Prostate gland (tissue), 2 donors: ENCODE results near the gene MPIG6B.
A peak's percentile ranks its signal among the peaks of the same experiment; 100 is the strongest.

ENCODE experiments used
- POLR2A ChIP-seq: fragments of 450-650 bp; IDR thresholded peaks from one replicate; pipeline ENCODE4 v1.6.1; 2016; ENCODE audit warnings: antibody characterized with exemption, mild to moderate bottlenecking
- POLR2AphosphoS5 ChIP-seq: sonication (generic); formaldehyde crosslinking; IDR thresholded peaks from one replicate; pipeline ENCODE4 v1.6.1; 2017; ENCODE audit warnings: antibody characterized with exemption
- TF ChIP-seq, protein P1 (sequence below), 4 experiments: fragments of 200-600 bp in 2 of 4; fragments of 450-650 bp in 2 of 4; sonication (generic) in 2 of 4; IDR thresholded peaks; 1 replicate in 3 of 4; 2 replicates in 1 of 4; pipeline ENCODE4 v1.5.1; 2016 to 2019; ENCODE audit warnings: antibody characterized with exemption in 4 of 4, mild to moderate bottlenecking in 2 of 4, moderate library complexity in 2 of 4

DNA sequence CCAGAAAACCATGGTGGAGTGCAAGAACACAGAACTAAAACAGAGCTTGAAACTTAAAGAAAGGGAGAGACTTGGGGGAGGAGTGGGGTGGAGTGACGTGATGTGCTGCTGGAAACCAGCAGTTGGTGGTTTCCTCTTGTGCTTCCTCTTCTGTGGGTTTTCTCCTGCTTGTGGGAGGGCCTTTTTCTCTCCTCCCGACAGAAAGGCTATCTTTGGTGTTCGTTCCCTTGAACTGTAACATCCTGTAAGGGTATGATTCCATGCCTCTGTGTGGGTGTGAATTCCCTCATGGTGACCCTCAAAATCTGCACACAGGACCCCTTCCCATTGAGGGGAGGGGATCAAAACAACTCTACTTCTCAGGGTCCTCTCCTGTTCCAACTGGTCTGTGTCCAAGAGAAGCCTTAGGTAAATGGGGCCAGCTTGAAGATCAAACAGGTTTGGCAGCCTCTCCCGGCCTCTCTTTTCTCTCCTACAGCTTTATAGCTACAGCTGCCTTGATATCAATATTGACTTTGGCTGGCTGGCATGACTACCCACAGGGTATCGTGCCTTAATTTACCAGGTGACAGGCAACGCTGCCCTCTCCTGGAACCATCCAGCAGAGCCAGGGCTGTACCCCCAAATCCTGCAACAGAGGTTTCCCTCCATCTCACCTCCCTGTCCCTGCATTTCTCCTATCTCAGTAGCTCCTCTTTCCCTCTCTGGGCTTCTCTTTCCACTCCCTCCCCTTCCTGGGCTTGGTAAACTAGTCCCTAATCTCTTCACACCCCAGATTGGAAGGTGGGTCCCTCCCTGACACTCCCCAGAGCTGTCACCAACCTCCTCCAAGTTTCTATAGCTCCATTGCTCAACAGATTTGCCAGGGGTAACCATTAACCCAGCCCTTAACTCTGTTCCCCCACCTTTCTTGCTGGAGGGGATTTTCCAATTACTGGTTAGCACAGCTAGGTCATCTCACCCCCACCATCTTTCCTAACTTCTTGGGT lies 15.1 kb downstream of the MPIG6B start:
- TF ChIP-seq POLR2AphosphoS5 = peak; percentile 84
- TF ChIP-seq, protein P1, sequence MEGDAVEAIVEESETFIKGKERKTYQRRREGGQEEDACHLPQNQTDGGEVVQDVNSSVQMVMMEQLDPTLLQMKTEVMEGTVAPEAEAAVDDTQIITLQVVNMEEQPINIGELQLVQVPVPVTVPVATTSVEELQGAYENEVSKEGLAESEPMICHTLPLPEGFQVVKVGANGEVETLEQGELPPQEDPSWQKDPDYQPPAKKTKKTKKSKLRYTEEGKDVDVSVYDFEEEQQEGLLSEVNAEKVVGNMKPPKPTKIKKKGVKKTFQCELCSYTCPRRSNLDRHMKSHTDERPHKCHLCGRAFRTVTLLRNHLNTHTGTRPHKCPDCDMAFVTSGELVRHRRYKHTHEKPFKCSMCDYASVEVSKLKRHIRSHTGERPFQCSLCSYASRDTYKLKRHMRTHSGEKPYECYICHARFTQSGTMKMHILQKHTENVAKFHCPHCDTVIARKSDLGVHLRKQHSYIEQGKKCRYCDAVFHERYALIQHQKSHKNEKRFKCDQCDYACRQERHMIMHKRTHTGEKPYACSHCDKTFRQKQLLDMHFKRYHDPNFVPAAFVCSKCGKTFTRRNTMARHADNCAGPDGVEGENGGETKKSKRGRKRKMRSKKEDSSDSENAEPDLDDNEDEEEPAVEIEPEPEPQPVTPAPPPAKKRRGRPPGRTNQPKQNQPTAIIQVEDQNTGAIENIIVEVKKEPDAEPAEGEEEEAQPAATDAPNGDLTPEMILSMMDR (IDR thresholded peaks at IDR 0.05) = peak in 3 of 4 experiments; percentile 43 to 89 (median 65)
- peak; percentile 33 for TF ChIP-seq POLR2A
